Tongue (tissue), 2 donors: ENCODE measurements around the gene KIF27. TPM values are rescaled to one million over a fixed set of nuclear protein-coding genes. Genes with fewer than 3 reads are reported as not detected.
A peak's percentile ranks its signal among the peaks of the same experiment; 100 is the strongest.
"Not testable (repeated sequence)": the region's sequence is repeated elsewhere in the genome, so short reads cannot be mapped to it uniquely, and the experiment has no call there.

Source experiments
- DNase-seq: peaks from one replicate; pipeline ENCODE4 v3.0.0-alpha.2; 2015
- total RNA-seq: library from RNA; depleted of rRNA; stranded (reverse); fragments of >200 nt; gene quantifications from one replicate; pipeline ENCODE4 v1.2.3, GENCODE V29; 2014

Gene KIF27
- total RNA-seq, 1 donor from 2014 or later: 12.5 TPM

- DNase-seq: no peak
These were observed 12.6 kb upstream of the KIF27 start for GRCh38 chr9:83933790-83934189.

GRCh38 chr9:83932851-83933250 is 11.6 kb upstream of the KIF27 start:
- no peak for DNase-seq

GRCh38 chr9:83932011-83932410 is 10.8 kb upstream of the KIF27 start:
- DNase-seq: no peak

- no peak for DNase-seq
These were observed 9.6 kb upstream of the KIF27 start for GRCh38 chr9:83930881-83931280.

GRCh38 chr9:83927591-83927990 is 6.4 kb upstream of the KIF27 start:
- DNase-seq: no peak

- DNase-seq: peak; percentile 75
These were observed 734 bp downstream of the KIF27 start for GRCh38 chr9:83920469-83920926.

GRCh38 chr9:83919111-83919510 is 2.1 kb downstream of the KIF27 start:
- no peak for DNase-seq

- DNase-seq: peak; percentile 39
These were observed 9.0 kb downstream of the KIF27 start for GRCh38 chr9:83912194-83912593.

- DNase-seq: no peak
These were observed 15.1 kb downstream of the KIF27 start for GRCh38 chr9:83906144-83906543.

- not testable (repeated sequence) for DNase-seq
These were observed 20.6 kb downstream of the KIF27 start for GRCh38 chr9:83900615-83901014.

- not testable (repeated sequence) for DNase-seq
These were observed 26.9 kb downstream of the KIF27 start for GRCh38 chr9:83894301-83894700.

GRCh38 chr9:83886498-83886897 is 34.7 kb downstream of the KIF27 start:
- not testable (repeated sequence) for DNase-seq

- not testable (repeated sequence) for DNase-seq
These were observed 35.5 kb downstream of the KIF27 start for GRCh38 chr9:83885559-83886240.

GRCh38 chr9:83881687-83882408 is 39.4 kb downstream of the KIF27 start:
- not testable (repeated sequence) for DNase-seq

GRCh38 chr9:83875559-83875958 is 45.7 kb downstream of the KIF27 start:
- DNase-seq: not testable (repeated sequence)

GRCh38 chr9:83849895-83850294 is 71.3 kb downstream of the KIF27 start:
- not testable (repeated sequence) for DNase-seq

GRCh38 chr9:83837070-83837643 is 84.1 kb downstream of the KIF27 start:
- not testable (repeated sequence) for DNase-seq

- not testable (repeated sequence) for DNase-seq
These were observed 90.7 kb downstream of the KIF27 start for GRCh38 chr9:83830426-83831071.

GRCh38 chr9:83824986-83825623 is 96.1 kb downstream of the KIF27 start:
- DNase-seq: not testable (repeated sequence)

- DNase-seq: peak; percentile 85
These were observed 103.6 kb downstream of the KIF27 start, which contains the start of gene GKAP1 for GRCh38 chr9:83817356-83818278. TSS of gene GKAP1 (minus strand) at chr9:83817769. CDS start at chr9:83806517, 11,252 bp downstream.

- DNase-seq: peak; percentile 34
These were observed 104.2 kb downstream of the KIF27 start for GRCh38 chr9:83817011-83817355.
